ENCODE data around the gene GUCA1A.

DNA sequence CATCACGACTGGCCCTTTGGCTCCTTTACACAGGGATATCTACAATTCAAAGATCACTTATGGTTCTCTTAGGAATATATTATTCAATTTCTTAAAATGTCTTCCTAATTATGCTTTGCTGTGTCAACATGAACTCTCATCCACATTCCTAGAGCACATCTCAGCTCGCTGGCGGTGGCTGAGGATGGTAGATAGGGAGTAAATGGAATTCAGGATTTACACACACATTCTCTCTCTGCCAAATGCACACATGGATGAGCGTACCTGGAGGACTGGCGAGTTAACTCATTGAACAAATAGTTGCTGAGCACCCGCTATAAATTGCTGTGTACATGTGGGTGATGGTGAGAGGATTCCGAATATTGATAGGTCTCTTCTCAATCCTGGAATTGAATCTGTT is 49.3 kb downstream of the GUCA1A start:
- TF ChIP-seq, protein P1, sequence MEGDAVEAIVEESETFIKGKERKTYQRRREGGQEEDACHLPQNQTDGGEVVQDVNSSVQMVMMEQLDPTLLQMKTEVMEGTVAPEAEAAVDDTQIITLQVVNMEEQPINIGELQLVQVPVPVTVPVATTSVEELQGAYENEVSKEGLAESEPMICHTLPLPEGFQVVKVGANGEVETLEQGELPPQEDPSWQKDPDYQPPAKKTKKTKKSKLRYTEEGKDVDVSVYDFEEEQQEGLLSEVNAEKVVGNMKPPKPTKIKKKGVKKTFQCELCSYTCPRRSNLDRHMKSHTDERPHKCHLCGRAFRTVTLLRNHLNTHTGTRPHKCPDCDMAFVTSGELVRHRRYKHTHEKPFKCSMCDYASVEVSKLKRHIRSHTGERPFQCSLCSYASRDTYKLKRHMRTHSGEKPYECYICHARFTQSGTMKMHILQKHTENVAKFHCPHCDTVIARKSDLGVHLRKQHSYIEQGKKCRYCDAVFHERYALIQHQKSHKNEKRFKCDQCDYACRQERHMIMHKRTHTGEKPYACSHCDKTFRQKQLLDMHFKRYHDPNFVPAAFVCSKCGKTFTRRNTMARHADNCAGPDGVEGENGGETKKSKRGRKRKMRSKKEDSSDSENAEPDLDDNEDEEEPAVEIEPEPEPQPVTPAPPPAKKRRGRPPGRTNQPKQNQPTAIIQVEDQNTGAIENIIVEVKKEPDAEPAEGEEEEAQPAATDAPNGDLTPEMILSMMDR (IDR thresholded peaks at IDR 0.05), result no peak
- no peak for TF ChIP-seq POLR2A (IDR thresholded peaks at IDR 0.05)

Measured in thyroid gland (tissue), 4 donors.